Spleen (tissue), 7 donors: Measurements from ENCODE around the gene KCNF1.

Source experiments
- CTCF ChIP-seq, 11 experiments: fragments of 200-600 bp in 7 of 11; fragments of 450-650 bp in 4 of 11; sonication (generic) in 4 of 11; IDR thresholded peaks in 8 of 11; conservative IDR thresholded peaks in 3 of 11; 1 replicate in 7 of 11; 2 replicates in 4 of 11; pipeline versions ENCODE4 v1.4.0 to v1.8.0; 2016 to 2021; ENCODE audit warnings: antibody characterized with exemption in 11 of 11, inconsistent platforms in 4 of 11, mild to moderate bottlenecking in 1 of 11
- POLR2A ChIP-seq, 3 donors: fragments of 450-650 bp; IDR thresholded peaks; one replicate each; pipeline ENCODE4 v1.5.1; 2017; ENCODE audit warnings: antibody characterized with exemption in 3 of 3, mild to moderate bottlenecking in 1 of 3
- donor health status: DM: no; HTN: no; CAD: no; lungs with moderate emphysema.
- donor health status: DM: no; HTN: no; CAD: no.
- donor health status: DM: no; HTN: no; CAD: no.

- TF ChIP-seq CTCF (IDR thresholded peaks at IDR 0.05 in 8 of 11, conservative IDR thresholded peaks at IDR 0.05 in 3 of 11), result no peak
- TF ChIP-seq POLR2A (IDR thresholded peaks at IDR 0.05), result no peak
These were observed 49.1 kb downstream of the KCNF1 start for GRCh38 chr2:10960606-10961489.
